CD14-positive monocyte (primary cell): Measurements from ENCODE around the gene ARID3C. TPM values are rescaled to one million over a fixed set of nuclear protein-coding genes. Genes with fewer than 3 reads are reported as not detected.

ENCODE experiments used
- DNase-seq, 3 donors: peaks; one replicate each; pipeline ENCODE4 v3.0.0-alpha.2; 2011 to 2022
- H2AFZ ChIP-seq: 2 replicates; pipeline ENCODE4 v1.6.0; 2012; ENCODE audit warnings: mild to moderate bottlenecking, low read depth, low read length, inconsistent platforms; ENCODE audit not compliant: insufficient read depth, poor library complexity, severe bottlenecking
- H3K27ac ChIP-seq, 2 donors: 1 replicate in 1 of 2; 2 replicates in 1 of 2; pipeline ENCODE4 v1.5.1; 2012 to 2013; ENCODE audit warnings: low read length in 2 of 2, control low read depth in 1 of 2, inconsistent platforms in 1 of 2, low read depth in 1 of 2, mild to moderate bottlenecking in 1 of 2
- H3K27me3 ChIP-seq, 2 donors: one replicate each; pipeline versions ENCODE4 v1.6.0 to v1.6.1; 2011 to 2013; ENCODE audit warnings: low read length in 2 of 2; ENCODE audit not compliant: control insufficient read depth in 2 of 2, insufficient read depth in 2 of 2
- H3K36me3 ChIP-seq, 2 donors: replicated peaks in 1 of 2; 1 replicate in 1 of 2; 2 replicates in 1 of 2; pipeline versions ENCODE4 v1.5.1 to v1.6.1; 2012 to 2013; ENCODE audit warnings: low read length in 2 of 2, control low read depth in 1 of 2, inconsistent platforms in 1 of 2, mild to moderate bottlenecking in 1 of 2; ENCODE audit not compliant: insufficient read depth in 2 of 2, control insufficient read depth in 1 of 2
- H3K4me1 ChIP-seq, 2 donors: 1 replicate in 1 of 2; 2 replicates in 1 of 2; pipeline versions ENCODE4 v1.5.1 to v1.6.1; 2012 to 2013; ENCODE audit warnings: low read length in 2 of 2, control low read depth in 1 of 2, inconsistent platforms in 1 of 2, mild to moderate bottlenecking in 1 of 2, moderate library complexity in 1 of 2; ENCODE audit not compliant: insufficient read depth in 2 of 2, control insufficient read depth in 1 of 2
- H3K4me2 ChIP-seq: replicated peaks from 2 replicates; pipeline ENCODE3; 2012; ENCODE audit warnings: low read length, moderate library complexity, mild to moderate bottlenecking; ENCODE audit not compliant: poor library complexity, severe bottlenecking; ENCODE audit errors: extremely low read depth
- H3K4me3 ChIP-seq, 3 experiments: fragments of 200-600 bp in 1 of 3; sonication (generic) in 1 of 3; replicated peaks in 1 of 3; 1 replicate in 2 of 3; 2 replicates in 1 of 3; pipeline ENCODE4 v1.5.1; 2011 to 2013; ENCODE audit warnings: low read length in 3 of 3, mild to moderate bottlenecking in 3 of 3, control low read depth in 2 of 3, low read depth in 2 of 3, inconsistent platforms in 1 of 3, moderate library complexity in 1 of 3
- H3K79me2 ChIP-seq: 2 replicates; pipeline ENCODE4 v1.6.0; 2012; ENCODE audit warnings: mild to moderate bottlenecking, control low read depth, inconsistent platforms, low read length, moderate library complexity; ENCODE audit not compliant: insufficient read depth
- H3K9ac ChIP-seq: 2 replicates; pipeline ENCODE4 v1.6.0; 2017; ENCODE audit warnings: low read length, mild to moderate bottlenecking; ENCODE audit not compliant: insufficient read depth, poor library complexity, severe bottlenecking
- H3K9me3 ChIP-seq, 2 donors: replicated peaks in 1 of 2; 1 replicate in 1 of 2; 2 replicates in 1 of 2; pipeline versions ENCODE4 v1.5.1 to v1.6.1; 2012 to 2013; ENCODE audit warnings: low read length in 2 of 2, control low read depth in 1 of 2; ENCODE audit not compliant: control insufficient read depth in 1 of 2, insufficient read depth in 1 of 2
- H4K20me1 ChIP-seq: 2 replicates; pipeline ENCODE4 v1.6.0; 2012; ENCODE audit warnings: mild to moderate bottlenecking, low read length, control low read depth, moderate library complexity; ENCODE audit not compliant: insufficient read depth
- H3K27ac Mint-ChIP-seq, 7 donors: one replicate each; pipeline ENCODE4 v1.8.0; 2020; ENCODE audit warnings: mild to moderate bottlenecking in 7 of 7, mixed read lengths in 7 of 7, moderate library complexity in 6 of 7, inconsistent platforms in 2 of 7
- H3K27me3 Mint-ChIP-seq, 3 donors: one replicate each; pipeline ENCODE4 v1.8.0; 2021 to 2022; ENCODE audit warnings: low read depth in 3 of 3, mild to moderate bottlenecking in 3 of 3, mixed read lengths in 3 of 3, moderate library complexity in 3 of 3, inconsistent platforms in 1 of 3
- H3K36me3 Mint-ChIP-seq, 2 donors: one replicate each; pipeline ENCODE4 v1.8.0; 2020; ENCODE audit warnings: mixed read lengths in 2 of 2, inconsistent platforms in 1 of 2, mild to moderate bottlenecking in 1 of 2
- H3K4me1 Mint-ChIP-seq: one replicate; pipeline ENCODE4 v1.8.0; 2020; ENCODE audit warnings: mild to moderate bottlenecking, mixed read lengths
- H3K4me3 Mint-ChIP-seq, 2 donors: one replicate each; pipeline ENCODE4 v1.8.0; 2020; ENCODE audit warnings: mild to moderate bottlenecking in 2 of 2, mixed read lengths in 2 of 2, moderate library complexity in 1 of 2
- H3K9me3 Mint-ChIP-seq, 7 donors: one replicate each; pipeline ENCODE4 v1.8.0; 2020 to 2022; ENCODE audit warnings: mixed read lengths in 7 of 7, mild to moderate bottlenecking in 6 of 7, moderate library complexity in 6 of 7, inconsistent platforms in 2 of 7
- WGBS: methylation state at CpG from one replicate; pipeline ENCODE4 v1.1.5; 2013; ENCODE audit warnings: missing lambda C conversion rate; ENCODE audit not compliant: insufficient coverage; 5-methylcytosine and 5-hydroxymethylcytosine counted together
- intact Hi-C, 2 donors: fragments of 100-400 bp; cut with micrococcal nuclease; formaldehyde crosslinking; loops; one replicate each; pipeline versions ENCODE4 v1.15.0 to v1.15.1; 2023
- polyA plus RNA-seq, 3 donors: library from polyadenylated mRNA; depleted of rRNA in 1 of 3; unstranded in 2 of 3; stranded (reverse) in 1 of 3; fragments of 300-500 nt in 2 of 3; fragments of >200 nt in 1 of 3; fragmentation: Illumina TruSeq in 2 of 3; gene quantifications; 1 replicate in 2 of 3; 2 replicates in 1 of 3; pipeline ENCODE4 v1.2.3, GENCODE V29; 2012 to 2021
- TF ChIP-seq, protein P1 (sequence below): fragments of 200-600 bp; IDR thresholded peaks from one replicate; pipeline ENCODE4 v1.8.0; 2022; ENCODE audit warnings: antibody characterized with exemption, mild to moderate bottlenecking

ARID3C gene
- polyA plus RNA-seq, 3 donors, result not detected

DNA sequence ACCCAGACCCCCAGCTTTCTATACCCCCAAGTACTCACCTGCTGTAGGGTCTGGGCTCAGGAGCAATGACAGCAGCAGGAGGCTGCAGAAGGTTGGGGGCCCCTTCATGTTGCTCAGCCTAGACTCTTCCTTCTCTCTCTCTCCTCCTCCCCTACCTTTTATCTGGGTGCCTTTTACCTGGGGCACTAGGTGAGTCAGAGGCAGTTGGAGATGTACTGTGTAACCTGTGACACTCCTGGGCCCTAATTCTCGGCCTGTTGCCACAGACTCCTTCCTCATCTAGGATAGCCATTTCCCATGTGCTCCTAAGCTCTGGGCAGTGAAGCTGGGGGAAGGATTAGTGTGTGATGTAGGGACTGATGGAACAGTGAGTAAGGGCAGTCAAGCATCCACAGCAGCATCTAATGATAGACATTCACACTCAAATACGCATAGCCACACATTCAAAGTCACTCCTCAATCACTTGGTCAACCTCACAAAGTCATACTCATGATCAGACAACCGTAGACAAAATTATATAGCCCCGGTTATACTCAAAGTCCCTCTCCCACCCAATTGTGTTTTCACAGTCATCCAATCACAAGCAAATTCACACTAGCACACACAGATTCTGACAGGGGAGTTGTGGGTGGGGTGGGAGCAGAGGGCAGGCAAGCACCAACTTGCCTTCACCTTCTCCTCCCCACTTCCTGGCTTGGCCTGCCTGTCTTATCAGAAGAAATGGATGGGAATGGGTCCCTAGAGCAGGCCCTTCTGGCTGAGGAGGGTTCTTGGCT is 33.8 kb upstream of the ARID3C start, which contains the start of gene CCL27:
TSS of gene CCL27 (minus strand) at position 132 of the 777 bp plus-strand sequence. CDS start at position 108, 24 bp downstream.
- Histone ChIP-seq H3K27me3 (no peaks in the 10 kb centered on the region), H2AFZ (no peak within 1 kb of the TSS), H3K4me3 (no peak within 1 kb of the TSS), H3K4me2 (no peak within 1 kb of the TSS), H3K9ac (no peak within 1 kb of the TSS), H4K20me1 (no peaks in the 10 kb centered on the region), H3K79me2 (peaks cover 15% of the 10 kb centered on the region), H3K27ac (no peak within 1 kb of the TSS), H3K9me3 (no peaks in the 10 kb centered on the region), H3K4me1 (peaks cover 16 to 19% of the 10 kb centered on the region in 2 donors), H3K36me3 (no peaks in the 10 kb centered on the region)
- TF ChIP-seq, protein P1, sequence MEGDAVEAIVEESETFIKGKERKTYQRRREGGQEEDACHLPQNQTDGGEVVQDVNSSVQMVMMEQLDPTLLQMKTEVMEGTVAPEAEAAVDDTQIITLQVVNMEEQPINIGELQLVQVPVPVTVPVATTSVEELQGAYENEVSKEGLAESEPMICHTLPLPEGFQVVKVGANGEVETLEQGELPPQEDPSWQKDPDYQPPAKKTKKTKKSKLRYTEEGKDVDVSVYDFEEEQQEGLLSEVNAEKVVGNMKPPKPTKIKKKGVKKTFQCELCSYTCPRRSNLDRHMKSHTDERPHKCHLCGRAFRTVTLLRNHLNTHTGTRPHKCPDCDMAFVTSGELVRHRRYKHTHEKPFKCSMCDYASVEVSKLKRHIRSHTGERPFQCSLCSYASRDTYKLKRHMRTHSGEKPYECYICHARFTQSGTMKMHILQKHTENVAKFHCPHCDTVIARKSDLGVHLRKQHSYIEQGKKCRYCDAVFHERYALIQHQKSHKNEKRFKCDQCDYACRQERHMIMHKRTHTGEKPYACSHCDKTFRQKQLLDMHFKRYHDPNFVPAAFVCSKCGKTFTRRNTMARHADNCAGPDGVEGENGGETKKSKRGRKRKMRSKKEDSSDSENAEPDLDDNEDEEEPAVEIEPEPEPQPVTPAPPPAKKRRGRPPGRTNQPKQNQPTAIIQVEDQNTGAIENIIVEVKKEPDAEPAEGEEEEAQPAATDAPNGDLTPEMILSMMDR, result no peak
- Mint-ChIP-seq H3K4me1 (peaks cover 24% of the 10 kb centered on the region), H3K9me3 (peaks cover 0 to 3% (median under 1%) of the 10 kb centered on the region in 7 donors), H3K27ac (peak within 1 kb of the TSS in 1 of 7 donors; percentile 38), H3K36me3 (peaks cover 4 to 5% of the 10 kb centered on the region in 2 donors), H3K27me3 (peaks cover 0 to 3% (median 3%) of the 10 kb centered on the region in 3 donors), H3K4me3 (no peak within 1 kb of the TSS)
- 100% methylated on average over 1 of the region's 4 CpGs for WGBS
- DNase-seq, result no peak
- intact Hi-C loops, result loop anchor here (10.0 kb wide), 2 partner anchors 322 to 452 kb away; partner anchors contain the start of genes ATOSB (in 1 of the 2) and DNAJB5 (in 1 of the 2)

DNA sequence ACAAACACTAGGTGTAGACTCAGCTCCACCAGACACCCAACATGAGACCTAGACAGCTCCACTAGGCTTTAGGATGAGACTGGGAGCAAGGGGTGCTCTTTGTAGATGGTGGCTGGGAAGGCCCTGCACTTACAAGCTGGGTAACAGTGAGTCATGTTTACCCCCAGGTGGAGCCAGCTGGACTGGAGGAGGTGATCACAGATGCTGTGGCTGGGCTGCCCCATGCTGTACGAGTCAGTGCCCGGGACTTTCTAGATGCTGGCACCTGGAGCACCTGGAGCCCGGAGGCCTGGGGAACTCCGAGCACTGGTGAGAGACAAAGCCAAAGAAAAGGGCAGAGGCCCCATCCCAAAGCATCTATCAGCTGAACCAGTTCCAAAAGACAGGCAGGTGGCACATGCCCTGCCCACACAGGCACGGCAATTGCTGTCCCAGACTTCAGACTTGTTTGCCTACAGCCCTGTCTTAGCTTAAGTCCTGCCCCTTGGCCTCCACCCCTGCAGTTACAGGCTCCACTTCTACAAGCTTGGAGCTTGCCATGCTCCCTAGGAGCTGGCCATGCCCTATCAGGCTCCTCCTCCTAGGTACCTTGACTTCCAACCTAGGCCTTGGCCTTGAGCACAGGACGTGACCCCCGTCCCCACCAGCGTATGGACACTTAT is 30.9 kb upstream of the ARID3C start:
- H3K27me3 ChIP-seq, result no peaks in the 10 kb centered on the region
- peaks cover 7% of the 10 kb centered on the region for H3K4me1 Mint-ChIP-seq
- peaks cover 0 to 3% (median 0%) of the 10 kb centered on the region in 7 donors for H3K9me3 Mint-ChIP-seq
- no peaks in the 10 kb centered on the region for H4K20me1 ChIP-seq
- H2AFZ ChIP-seq, result no peak overlapping the region
- H3K27ac Mint-ChIP-seq, result no peak overlapping the region
- 97% methylated on average over 8 of the region's 8 CpGs for WGBS
- no peak for DNase-seq
- no peaks in the 10 kb centered on the region for H3K36me3 ChIP-seq
- H3K27ac ChIP-seq, result no peak overlapping the region
- no peak overlapping the region for H3K9ac ChIP-seq
- peaks cover 4 to 6% of the 10 kb centered on the region in 2 donors for H3K4me1 ChIP-seq
- no peaks in the 10 kb centered on the region for H3K9me3 ChIP-seq
- no peaks in the 10 kb centered on the region for H3K79me2 ChIP-seq
- TF ChIP-seq, protein P1, result no peak
- H3K4me2 ChIP-seq, result no peak overlapping the region
- peaks cover 0 to 2% of the 10 kb centered on the region in 2 donors for H3K36me3 Mint-ChIP-seq
- H3K27me3 Mint-ChIP-seq, result peaks cover 1 to 5% (median 3%) of the 10 kb centered on the region in 3 donors
- H3K4me3 Mint-ChIP-seq, result no peak overlapping the region
- intact Hi-C loops, result loop anchor here (10.0 kb wide), 2 partner anchors 325 to 455 kb away; partner anchors contain the start of genes ATOSB (in 1 of the 2) and DNAJB5 (in 1 of the 2)
- no peak overlapping the region for H3K4me3 ChIP-seq
